ENCODE data around the gene CRTAC1. TPM values are rescaled to one million over a fixed set of nuclear protein-coding genes. Genes with fewer than 3 reads are reported as not detected.

Gene CRTAC1
- total and polyA plus RNA-seq, 9 of the 15 experiments (the other 6 are each of a cell fraction or from before 2014, with no cell fraction given) = not detected

DNA sequence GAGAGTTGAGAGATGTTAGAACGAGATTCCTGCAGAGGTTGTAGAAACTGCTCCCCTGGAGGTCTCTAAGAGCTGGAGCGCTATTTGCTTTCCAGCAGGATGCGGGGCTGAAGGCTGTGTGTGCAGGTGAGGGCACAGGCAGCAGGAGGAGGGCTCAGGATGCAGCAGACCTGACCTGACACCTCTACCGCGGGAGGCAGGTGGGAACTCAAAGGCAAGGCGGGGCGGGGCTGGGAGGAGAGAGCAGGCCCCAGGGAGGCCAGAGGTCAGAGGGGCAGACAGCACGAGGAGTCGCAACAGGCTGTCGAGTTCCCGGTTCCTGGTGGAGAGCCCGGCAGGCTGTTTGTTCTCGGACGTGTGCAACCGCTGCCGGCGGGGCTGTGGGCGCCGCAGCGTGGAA lies 7.9 kb upstream of the CRTAC1 start:
- no TSS peak for BruUV-seq (replicated peaks)
- Histone ChIP-seq H3K4me1 (replicated peaks in 1 of 2; ENCODE audit: control insufficient read depth in 2 of 2, insufficient read depth in 2 of 2, low read length in 2 of 2) (peaks cover 0 to 5% of the 10 kb centered on the region in 2 experiments; a peak in 2 of 5 replicates), H3K4me2 (ENCODE audit: insufficient read depth, low read length) (no peak overlapping the region), H4K20me1 (replicated peaks; ENCODE audit: control insufficient read depth, insufficient read depth, low read length) (no peaks in the 10 kb centered on the region), H3K9ac (ENCODE audit: insufficient read depth in 1 of 2, low read depth in 2 of 2, low read length in 2 of 2) (no peak overlapping the region; a peak in 1 of 4 replicates), H3K79me2 (ENCODE audit: control insufficient read depth, insufficient read depth, low read length) (no peaks in the 10 kb centered on the region), H3K27me3 (ENCODE audit: control insufficient read depth in 2 of 2, insufficient read depth in 2 of 2, low read length in 2 of 2) (peaks cover 14 to 42% of the 10 kb centered on the region in 2 experiments), H3K27ac (ENCODE audit: extremely low read depth, low read depth, low read length) (no peak overlapping the region), H2AFZ (ENCODE audit: low read depth, low read length) (no peak overlapping the region), H3K9me3 (replicated peaks; ENCODE audit: control insufficient read depth, insufficient read depth, low read depth, low read length) (no peaks in the 10 kb centered on the region), H3K9me1 (ENCODE audit: control insufficient read depth, insufficient read depth, low read length) (no peaks in the 10 kb centered on the region), H3K4me3 (no peak overlapping the region), H3K36me3 (ENCODE audit: control insufficient read depth, insufficient read depth, low read length) (no peaks in the 10 kb centered on the region)
- FAIRE-seq = no peak
- ATAC-seq = no peak
- CTCF ChIA-PET (ENCODE audit: low intra/inter-chr PET ratio) = no interaction called here
- in situ Hi-C loops (cut with MboI) = no loop called here
- no peak for DNase-seq (ENCODE audit: extremely low read depth in 1 of 4, low spot score in 3 of 4)
- TF ChIP-seq CC2D1A (IDR thresholded peaks at IDR 0.05) = no peak
- TF ChIP-seq ZNF197 (CRISPR knock-in tag; IDR thresholded peaks at IDR 0.05; ENCODE audit: low read depth) = no peak
- TF ChIP-seq ZNF253 (CRISPR knock-in tag; conservative IDR thresholded peaks at IDR 0.05) = no peak
- no peak for TF ChIP-seq CEBPB (tag; IDR thresholded peaks at IDR 0.05)
- TF ChIP-seq, protein P1, sequence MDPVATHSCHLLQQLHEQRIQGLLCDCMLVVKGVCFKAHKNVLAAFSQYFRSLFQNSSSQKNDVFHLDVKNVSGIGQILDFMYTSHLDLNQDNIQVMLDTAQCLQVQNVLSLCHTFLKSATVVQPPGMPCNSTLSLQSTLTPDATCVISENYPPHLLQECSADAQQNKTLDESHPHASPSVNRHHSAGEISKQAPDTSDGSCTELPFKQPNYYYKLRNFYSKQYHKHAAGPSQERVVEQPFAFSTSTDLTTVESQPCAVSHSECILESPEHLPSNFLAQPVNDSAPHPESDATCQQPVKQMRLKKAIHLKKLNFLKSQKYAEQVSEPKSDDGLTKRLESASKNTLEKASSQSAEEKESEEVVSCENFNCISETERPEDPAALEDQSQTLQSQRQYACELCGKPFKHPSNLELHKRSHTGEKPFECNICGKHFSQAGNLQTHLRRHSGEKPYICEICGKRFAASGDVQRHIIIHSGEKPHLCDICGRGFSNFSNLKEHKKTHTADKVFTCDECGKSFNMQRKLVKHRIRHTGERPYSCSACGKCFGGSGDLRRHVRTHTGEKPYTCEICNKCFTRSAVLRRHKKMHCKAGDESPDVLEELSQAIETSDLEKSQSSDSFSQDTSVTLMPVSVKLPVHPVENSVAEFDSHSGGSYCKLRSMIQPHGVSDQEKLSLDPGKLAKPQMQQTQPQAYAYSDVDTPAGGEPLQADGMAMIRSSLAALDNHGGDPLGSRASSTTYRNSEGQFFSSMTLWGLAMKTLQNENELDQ (CRISPR knock-in tag; IDR thresholded peaks at IDR 0.05; ENCODE audit: borderline replicate concordance) = no peak
- TF ChIP-seq ZBTB7A (IDR thresholded peaks at IDR 0.05; ENCODE audit: borderline replicate concordance, control insufficient read depth, low read depth, low read length) = no peak
- no peak for TF ChIP-seq YY1 (IDR thresholded peaks at IDR 0.05; ENCODE audit: borderline replicate concordance in 1 of 3, control insufficient read depth in 1 of 3, extremely low read depth in 1 of 3, insufficient read depth in 3 of 3, insufficient read length in 1 of 3, insufficient replicate concordance in 2 of 3, low read depth in 1 of 3, low read length in 2 of 3)
- TF ChIP-seq CCNT2 (IDR thresholded peaks at IDR 0.05; ENCODE audit: borderline replicate concordance, extremely low read depth, insufficient read length, low read depth, low read length) = no peak
- intact Hi-C loops (cut with micrococcal nuclease) = no loop called here
- WGBS (ENCODE audit: insufficient coverage, low coverage, missing lambda C conversion rate) = 0% methylated on average over 12 of the region's 20 CpGs
- POLR2A ChIA-PET = no interaction called here
